ENCODE measurements around the gene RGS1. TPM values are rescaled to one million over a fixed set of nuclear protein-coding genes. Genes with fewer than 3 reads are reported as not detected.

The RGS1 gene
- total and polyA plus RNA-seq, 2 of the 4 experiments (the other 2 are of a cell fraction), result not detected

DNA sequence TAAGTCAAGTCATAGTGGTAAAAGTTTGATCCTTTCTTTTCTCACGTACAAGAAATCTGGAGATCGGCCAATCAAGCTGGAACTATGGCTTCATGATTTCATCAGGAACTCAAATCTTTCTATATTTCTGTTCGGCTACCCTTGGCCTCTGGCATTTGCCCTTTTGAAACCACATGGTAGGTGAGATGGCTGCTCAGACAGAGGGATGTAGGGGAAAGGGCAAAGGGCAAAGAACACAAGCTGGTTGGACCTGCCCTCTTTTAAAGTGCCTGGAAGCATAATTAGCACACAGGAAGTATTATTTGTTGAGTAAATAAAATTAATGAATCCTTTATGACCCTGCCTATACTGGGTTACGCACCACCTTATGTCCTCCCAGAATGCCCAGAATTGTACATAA lies 11.5 kb upstream of the RGS1 start:
- Histone ChIP-seq H4K20me1 (ENCODE audit: insufficient read depth, low read length) (no peaks in the 10 kb centered on the region), H3K4me2 (ENCODE audit: low read depth, low read length) (no peak overlapping the region), H3K23ac (ENCODE audit: low read depth, low read length) (no peak overlapping the region), H3K14ac (replicated peaks; ENCODE audit: low read depth, low read length) (no peak overlapping the region), H2BK20ac (ENCODE audit: low read depth, low read length) (no peak overlapping the region), H2BK15ac (ENCODE audit: low read depth, low read length) (no peak overlapping the region), H4K5ac (ENCODE audit: low read depth, low read length) (no peak overlapping the region), H3K36me3 (ENCODE audit: control insufficient read depth, insufficient read depth, low read length) (no peaks in the 10 kb centered on the region), H3K18ac (ENCODE audit: low read depth, low read length) (no peak overlapping the region), H3K9me1 (ENCODE audit: insufficient read depth, low read length) (no peaks in the 10 kb centered on the region), H3K27ac (ENCODE audit: insufficient read depth, low read length) (no peak overlapping the region), H3K9me3 (ENCODE audit: control insufficient read depth, insufficient read depth, low read length) (no peaks in the 10 kb centered on the region), H2AK9ac (replicated peaks; ENCODE audit: low read depth, low read length, poor library complexity) (no peak overlapping the region), H3K56ac (ENCODE audit: extremely low read depth, insufficient read depth, low read length) (no peak overlapping the region), H2AFZ (replicated peaks; ENCODE audit: low read length, poor library complexity) (no peak overlapping the region), H2BK5ac (ENCODE audit: low read depth, low read length, poor library complexity, severe bottlenecking) (no peak overlapping the region), H4K8ac (ENCODE audit: low read depth in 2 of 2, low read length in 2 of 2) (no peak overlapping the region), H3K79me1 (ENCODE audit: low read depth in 1 of 2, low read length in 2 of 2) (no peaks in the 10 kb centered on the region), H2BK120ac (ENCODE audit: low read depth, low read length) (no peak overlapping the region), H3K4me3 (ENCODE audit: insufficient read depth, low read depth, low read length) (no peak overlapping the region), H4K91ac (ENCODE audit: insufficient read depth, low read depth, low read length) (no peak overlapping the region), H3K9ac (ENCODE audit: low read depth, low read length) (no peak overlapping the region), H3K4ac (ENCODE audit: low read depth, low read length) (no peak overlapping the region), H2AK5ac (ENCODE audit: low read depth, low read length) (no peak overlapping the region; the same call in 1 of the 2 replicates), H3K27me3 (ENCODE audit: control insufficient read depth, insufficient read depth, low read length) (no peaks in the 10 kb centered on the region), H3K4me1 (ENCODE audit: control insufficient read depth, insufficient read depth, low read length) (peaks cover 3% of the 10 kb centered on the region)
- dilution Hi-C loops (cut with HindIII; ENCODE audit: low sequenced_read_pairs, unreplicated experiment) (no loop called here), intact Hi-C loops (cut with micrococcal nuclease) (no loop called here), in situ Hi-C loops (cut with MboI; ENCODE audit: low sequenced_read_pairs) (no loop called here)
- ATAC-seq (ENCODE audit: low read depth) (no peak), DNase-seq (no peak)
- ChIA-PET CTCF (no interaction called here), POLR2A (ENCODE audit: unreplicated experiment) (no interaction called here)
- TF ChIP-seq BHLHE40 (IDR thresholded peaks at IDR 0.05; ENCODE audit: low read depth, low read length), result no peak
- TF ChIP-seq SMC3 (IDR thresholded peaks at IDR 0.05; ENCODE audit: low read depth, low read length), result no peak
- no peak for TF ChIP-seq RCOR1 (IDR thresholded peaks at IDR 0.05; ENCODE audit: insufficient replicate concordance, low read length)
- TF ChIP-seq, protein P1, sequence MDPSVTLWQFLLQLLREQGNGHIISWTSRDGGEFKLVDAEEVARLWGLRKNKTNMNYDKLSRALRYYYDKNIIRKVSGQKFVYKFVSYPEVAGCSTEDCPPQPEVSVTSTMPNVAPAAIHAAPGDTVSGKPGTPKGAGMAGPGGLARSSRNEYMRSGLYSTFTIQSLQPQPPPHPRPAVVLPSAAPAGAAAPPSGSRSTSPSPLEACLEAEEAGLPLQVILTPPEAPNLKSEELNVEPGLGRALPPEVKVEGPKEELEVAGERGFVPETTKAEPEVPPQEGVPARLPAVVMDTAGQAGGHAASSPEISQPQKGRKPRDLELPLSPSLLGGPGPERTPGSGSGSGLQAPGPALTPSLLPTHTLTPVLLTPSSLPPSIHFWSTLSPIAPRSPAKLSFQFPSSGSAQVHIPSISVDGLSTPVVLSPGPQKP (IDR thresholded peaks at IDR 0.05; ENCODE audit: borderline replicate concordance, low read depth, low read length), result no peak
- no peak for TF ChIP-seq POLR2A (IDR thresholded peaks at IDR 0.05; ENCODE audit: low read depth, low read length)
- TF ChIP-seq, protein P2, sequence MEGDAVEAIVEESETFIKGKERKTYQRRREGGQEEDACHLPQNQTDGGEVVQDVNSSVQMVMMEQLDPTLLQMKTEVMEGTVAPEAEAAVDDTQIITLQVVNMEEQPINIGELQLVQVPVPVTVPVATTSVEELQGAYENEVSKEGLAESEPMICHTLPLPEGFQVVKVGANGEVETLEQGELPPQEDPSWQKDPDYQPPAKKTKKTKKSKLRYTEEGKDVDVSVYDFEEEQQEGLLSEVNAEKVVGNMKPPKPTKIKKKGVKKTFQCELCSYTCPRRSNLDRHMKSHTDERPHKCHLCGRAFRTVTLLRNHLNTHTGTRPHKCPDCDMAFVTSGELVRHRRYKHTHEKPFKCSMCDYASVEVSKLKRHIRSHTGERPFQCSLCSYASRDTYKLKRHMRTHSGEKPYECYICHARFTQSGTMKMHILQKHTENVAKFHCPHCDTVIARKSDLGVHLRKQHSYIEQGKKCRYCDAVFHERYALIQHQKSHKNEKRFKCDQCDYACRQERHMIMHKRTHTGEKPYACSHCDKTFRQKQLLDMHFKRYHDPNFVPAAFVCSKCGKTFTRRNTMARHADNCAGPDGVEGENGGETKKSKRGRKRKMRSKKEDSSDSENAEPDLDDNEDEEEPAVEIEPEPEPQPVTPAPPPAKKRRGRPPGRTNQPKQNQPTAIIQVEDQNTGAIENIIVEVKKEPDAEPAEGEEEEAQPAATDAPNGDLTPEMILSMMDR (conservative IDR thresholded peaks at IDR 0.05; ENCODE audit: low read depth, low read length), result no peak
- TF ChIP-seq, protein P3, sequence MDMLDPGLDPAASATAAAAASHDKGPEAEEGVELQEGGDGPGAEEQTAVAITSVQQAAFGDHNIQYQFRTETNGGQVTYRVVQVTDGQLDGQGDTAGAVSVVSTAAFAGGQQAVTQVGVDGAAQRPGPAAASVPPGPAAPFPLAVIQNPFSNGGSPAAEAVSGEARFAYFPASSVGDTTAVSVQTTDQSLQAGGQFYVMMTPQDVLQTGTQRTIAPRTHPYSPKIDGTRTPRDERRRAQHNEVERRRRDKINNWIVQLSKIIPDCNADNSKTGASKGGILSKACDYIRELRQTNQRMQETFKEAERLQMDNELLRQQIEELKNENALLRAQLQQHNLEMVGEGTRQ (IDR thresholded peaks at IDR 0.05; ENCODE audit: low read depth, low read length), result no peak
- no peak for TF ChIP-seq CHD1 (IDR thresholded peaks at IDR 0.05; ENCODE audit: low read depth, low read length)
- no CpG with 5 or more reads among the region's 4 CpGs for WGBS, 2 experiments (ENCODE audit: extremely low coverage in 2 of 2, insufficient read length in 1 of 2)
- no TSS peak for BruUV-seq (replicated peaks)
